ENCODE data around the gene CAMSAP3. TPM values are rescaled to one million over a fixed set of nuclear protein-coding genes. Genes with fewer than 3 reads are reported as not detected.

The CAMSAP3 gene
- total RNA-seq, 1 experiment from 2014 or later, result 28.4 TPM

- H3K23ac ChIP-seq (ENCODE audit: insufficient read length, low read depth, low read length), result no peak overlapping the region
- no peak overlapping the region for H2AFZ ChIP-seq (ENCODE audit: low read length)
- H4K20me1 ChIP-seq (ENCODE audit: control insufficient read depth, insufficient read depth, insufficient read length), result no peaks in the 10 kb centered on the region
- DNase-seq, result no peak
- H2BK12ac ChIP-seq (ENCODE audit: insufficient read length, low read depth, low read length), result no peak overlapping the region
- H3K4me1 Mint-ChIP-seq, result peaks cover 0 to 11% of the 10 kb centered on the region in 2 experiments; a peak in 2 of 4 replicates
- H3K27me3 ChIP-seq (ENCODE audit: insufficient read depth, low read length), result no peaks in the 10 kb centered on the region
- no peak for TF ChIP-seq CTCF (conservative IDR thresholded peaks at IDR 0.05)
- no peak overlapping the region for H3K18ac ChIP-seq (ENCODE audit: insufficient read length, low read depth, low read length)
- no peak overlapping the region for H3K56ac ChIP-seq (ENCODE audit: insufficient read length, low read depth, low read length)
- H3K4me3 Mint-ChIP-seq, result no peak overlapping the region
- H3K79me1 ChIP-seq (ENCODE audit: insufficient read depth, low read depth, low read length, poor library complexity, severe bottlenecking), result no peaks in the 10 kb centered on the region
- no peak overlapping the region for H2BK5ac ChIP-seq (ENCODE audit: insufficient read length, low read length)
- no peak overlapping the region for H4K8ac ChIP-seq (replicated peaks; ENCODE audit: insufficient read length, low read depth, low read length)
- no peaks in the 10 kb centered on the region for H3K9me3 ChIP-seq (ENCODE audit: control insufficient read depth, low read depth, low read length)
- peaks cover 9 to 26% (median 17%) of the 10 kb centered on the region in 3 experiments for H3K36me3 Mint-ChIP-seq (ENCODE audit: insufficient read depth in 1 of 3, low read depth in 3 of 3)
- H3K79me2 ChIP-seq (ENCODE audit: insufficient read depth, low read length), result no peaks in the 10 kb centered on the region
- H2AK5ac ChIP-seq (ENCODE audit: insufficient read length, low read length), result no peak overlapping the region
- no peak overlapping the region for H3K27ac Mint-ChIP-seq
- H3K4me2 ChIP-seq (ENCODE audit: insufficient read depth, insufficient read length, low read length), result no peak overlapping the region
- H4K91ac ChIP-seq (ENCODE audit: insufficient read length, low read depth, low read length), result no peak overlapping the region
- no peaks in the 10 kb centered on the region for H3K27me3 Mint-ChIP-seq (ENCODE audit: low read depth)
- H2BK120ac ChIP-seq (ENCODE audit: low read depth, low read length, poor library complexity, severe bottlenecking), result no peak overlapping the region
- WGBS (ENCODE audit: extremely low coverage, insufficient read length, low lambda C conversion rate), result no CpG with 5 or more reads among the region's 27 CpGs
- H3K27ac ChIP-seq (ENCODE audit: insufficient read length, low read depth, low read length), result no peak overlapping the region
- H3K4me1 ChIP-seq (ENCODE audit: insufficient read depth, low read length), result no peaks in the 10 kb centered on the region
- no peak overlapping the region for H4K5ac ChIP-seq (ENCODE audit: insufficient read length, low read depth, low read length)
- no peaks in the 10 kb centered on the region for H3K23me2 ChIP-seq (ENCODE audit: insufficient read length, low read depth, low read length, poor library complexity, severe bottlenecking)
- no peak overlapping the region for H3K14ac ChIP-seq (ENCODE audit: insufficient read depth, low read length)
- H3K4ac ChIP-seq (ENCODE audit: low read depth, low read length), result no peak overlapping the region
- H3T11ph ChIP-seq (ENCODE audit: low read length), result no peak overlapping the region
- no peaks in the 10 kb centered on the region; a peak in 1 of 5 replicates for H3K9me3 Mint-ChIP-seq
- H2BK15ac ChIP-seq (ENCODE audit: low read depth, low read length), result no peak overlapping the region
- no peak overlapping the region for H3K9ac ChIP-seq (ENCODE audit: extremely low read depth, insufficient read length, low read length)
- no peak overlapping the region for H2BK20ac ChIP-seq (ENCODE audit: low read depth, low read length, poor library complexity, severe bottlenecking)
Observed at GRCh38 chr19:7642295-7643030, 46.8 kb downstream of the CAMSAP3 start.

Measured in H9 (cell line).